Esophagus squamous epithelium (tissue), 5 donors: ENCODE measurements around the gene DLGAP1. TPM values are rescaled to one million over a fixed set of nuclear protein-coding genes. Genes with fewer than 3 reads are reported as not detected.

ENCODE experiments used
- DNase-seq: peaks from one replicate; lab custom pipeline; 2025; lab: John Stamatoyannopoulos, UW
- H3K27ac ChIP-seq, 4 donors: fragments of 200-600 bp; sonication (generic); one replicate each; pipeline ENCODE4 v1.5.1; 2016 to 2019; ENCODE audit warnings: mild to moderate bottlenecking in 1 of 4
- H3K27me3 ChIP-seq, 4 donors: fragments of 200-600 bp; sonication (generic); 1 replicate in 3 of 4; 2 replicates in 1 of 4; pipeline versions ENCODE4 v1.5.1 to v1.6.0; 2017 to 2021; ENCODE audit warnings: antibody characterized with exemption in 1 of 4
- H3K36me3 ChIP-seq, 3 donors: fragments of 200-600 bp; sonication (generic); one replicate each; pipeline ENCODE4 v1.5.1; 2016 to 2019
- H3K4me1 ChIP-seq, 3 donors: fragments of 200-600 bp; sonication (generic); one replicate each; pipeline ENCODE4 v1.5.1; 2017 to 2019
- H3K4me3 ChIP-seq, 4 donors: fragments of 200-600 bp; sonication (generic); 1 replicate in 3 of 4; 2 replicates in 1 of 4; pipeline ENCODE4 v1.5.1; 2016 to 2019; ENCODE audit warnings: mild to moderate bottlenecking in 2 of 4, moderate library complexity in 1 of 4
- H3K9me3 ChIP-seq, 3 donors: fragments of 200-600 bp; sonication (generic); one replicate each; pipeline ENCODE4 v1.5.1; 2016 to 2019
- POLR2A ChIP-seq, 4 donors: fragments of 450-650 bp; IDR thresholded peaks; one replicate each; pipeline ENCODE4 v1.6.1; 2017; ENCODE audit warnings: antibody characterized with exemption in 4 of 4, mild to moderate bottlenecking in 4 of 4, moderate library complexity in 3 of 4
- WGBS, 2 donors: methylation state at CpG; one replicate each; pipeline ENCODE4 v1.1.5; 2018; 5-methylcytosine and 5-hydroxymethylcytosine counted together
- intact Hi-C: fragments of 100-400 bp; cut with DNase I; formaldehyde crosslinking; loops from one replicate; pipeline ENCODE4 v1.15.0; 2022
- total RNA-seq, 4 donors: library from RNA; depleted of rRNA; stranded (reverse); fragments of >200 nt; gene quantifications; one replicate each; pipeline ENCODE4 v1.1.0, GENCODE V29; 2016
- TF ChIP-seq, protein P1 (sequence below), 6 experiments: fragments of 450-650 bp in 4 of 6; fragments of 200-600 bp in 2 of 6; sonication (generic) in 2 of 6; IDR thresholded peaks; one replicate each; pipeline ENCODE4 v1.5.1; 2016 to 2019; ENCODE audit warnings: antibody characterized with exemption in 6 of 6, mild to moderate bottlenecking in 4 of 6, moderate library complexity in 4 of 6
- donor health status: DM: yes; HTN: yes; CAD: no.

DLGAP1 gene
- total RNA-seq, 4 donors from 2014 or later = 0.09 to 1.5 (median 0.52) TPM

DNA sequence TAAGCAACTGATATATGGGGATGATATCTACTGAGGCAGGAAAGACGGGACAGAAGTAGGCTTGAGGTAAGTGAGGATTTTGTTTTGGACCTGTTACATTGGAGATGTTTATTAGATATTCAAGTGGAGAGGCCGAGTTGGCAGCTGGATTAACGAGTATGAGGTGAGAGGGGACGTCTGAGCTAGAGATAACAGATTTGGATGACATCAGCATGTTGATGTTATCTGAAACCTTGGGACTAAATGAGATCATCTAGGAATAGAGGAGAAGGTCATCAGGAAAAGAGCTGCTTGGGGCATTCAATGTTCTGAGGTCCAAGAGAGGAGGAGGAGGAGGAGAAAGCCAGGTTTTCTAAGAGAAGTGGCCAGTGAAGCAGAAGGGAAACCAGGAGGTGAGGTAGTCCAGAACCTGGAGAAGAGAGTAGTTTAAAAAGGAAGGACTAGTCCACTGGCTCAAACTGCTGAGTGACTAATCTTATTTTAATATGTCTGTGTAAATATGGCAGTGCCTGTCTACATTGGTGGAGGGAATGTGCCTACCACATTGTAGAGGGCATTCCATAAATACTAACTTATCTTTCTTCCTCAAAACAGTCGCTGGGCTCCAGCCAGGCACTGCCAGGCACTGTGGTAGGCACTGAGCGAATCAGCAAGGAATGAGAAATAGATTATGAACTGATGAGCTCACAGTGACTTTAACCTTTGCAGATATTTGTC is 488.3 kb downstream of the DLGAP1 start:
- Histone ChIP-seq H3K36me3 (no peaks in the 10 kb centered on the region), H3K9me3 (no peaks in the 10 kb centered on the region), H3K27me3 (no peaks in the 10 kb centered on the region), H3K4me1 (no peaks in the 10 kb centered on the region), H3K4me3 (no peak overlapping the region), H3K27ac (no peak overlapping the region)
- TF ChIP-seq, protein P1, sequence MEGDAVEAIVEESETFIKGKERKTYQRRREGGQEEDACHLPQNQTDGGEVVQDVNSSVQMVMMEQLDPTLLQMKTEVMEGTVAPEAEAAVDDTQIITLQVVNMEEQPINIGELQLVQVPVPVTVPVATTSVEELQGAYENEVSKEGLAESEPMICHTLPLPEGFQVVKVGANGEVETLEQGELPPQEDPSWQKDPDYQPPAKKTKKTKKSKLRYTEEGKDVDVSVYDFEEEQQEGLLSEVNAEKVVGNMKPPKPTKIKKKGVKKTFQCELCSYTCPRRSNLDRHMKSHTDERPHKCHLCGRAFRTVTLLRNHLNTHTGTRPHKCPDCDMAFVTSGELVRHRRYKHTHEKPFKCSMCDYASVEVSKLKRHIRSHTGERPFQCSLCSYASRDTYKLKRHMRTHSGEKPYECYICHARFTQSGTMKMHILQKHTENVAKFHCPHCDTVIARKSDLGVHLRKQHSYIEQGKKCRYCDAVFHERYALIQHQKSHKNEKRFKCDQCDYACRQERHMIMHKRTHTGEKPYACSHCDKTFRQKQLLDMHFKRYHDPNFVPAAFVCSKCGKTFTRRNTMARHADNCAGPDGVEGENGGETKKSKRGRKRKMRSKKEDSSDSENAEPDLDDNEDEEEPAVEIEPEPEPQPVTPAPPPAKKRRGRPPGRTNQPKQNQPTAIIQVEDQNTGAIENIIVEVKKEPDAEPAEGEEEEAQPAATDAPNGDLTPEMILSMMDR (IDR thresholded peaks at IDR 0.05) = no peak
- no peak for TF ChIP-seq POLR2A (IDR thresholded peaks at IDR 0.05)
- no peak for DNase-seq
- intact Hi-C loops = no loop called here
- 54 to 62% methylated on average over 6 of the region's 6 CpGs for WGBS, 2 donors

DNA sequence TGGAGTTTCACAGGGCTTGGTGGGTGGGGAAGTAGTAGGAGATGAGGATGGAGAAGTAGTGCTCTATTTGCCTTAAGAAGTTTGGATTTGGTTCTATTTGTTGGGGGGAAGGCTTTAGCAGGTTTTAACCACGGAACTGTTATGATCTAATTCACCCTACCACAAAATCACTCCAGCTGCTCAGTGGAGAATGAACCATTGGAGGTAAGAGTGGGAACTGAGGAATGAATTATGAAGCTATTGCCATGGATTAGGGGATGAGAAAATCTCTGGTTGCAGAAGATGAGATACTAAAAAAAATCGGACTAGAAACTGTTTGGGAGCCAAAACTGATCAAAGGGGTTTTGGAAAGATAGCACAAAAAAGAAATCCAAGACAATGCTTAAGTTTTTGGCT is 488.9 kb downstream of the DLGAP1 start:
- Histone ChIP-seq H3K27me3 (no peaks in the 10 kb centered on the region), H3K4me1 (no peaks in the 10 kb centered on the region), H3K9me3 (no peaks in the 10 kb centered on the region), H3K4me3 (no peak overlapping the region), H3K36me3 (no peaks in the 10 kb centered on the region), H3K27ac (no peak overlapping the region)
- intact Hi-C loops = no loop called here
- no peak for TF ChIP-seq POLR2A (IDR thresholded peaks at IDR 0.05)
- TF ChIP-seq, protein P1 (IDR thresholded peaks at IDR 0.05) = no peak
- DNase-seq = no peak
- WGBS, 2 donors = 69 to 82% methylated on average over 2 of the region's 2 CpGs

DNA sequence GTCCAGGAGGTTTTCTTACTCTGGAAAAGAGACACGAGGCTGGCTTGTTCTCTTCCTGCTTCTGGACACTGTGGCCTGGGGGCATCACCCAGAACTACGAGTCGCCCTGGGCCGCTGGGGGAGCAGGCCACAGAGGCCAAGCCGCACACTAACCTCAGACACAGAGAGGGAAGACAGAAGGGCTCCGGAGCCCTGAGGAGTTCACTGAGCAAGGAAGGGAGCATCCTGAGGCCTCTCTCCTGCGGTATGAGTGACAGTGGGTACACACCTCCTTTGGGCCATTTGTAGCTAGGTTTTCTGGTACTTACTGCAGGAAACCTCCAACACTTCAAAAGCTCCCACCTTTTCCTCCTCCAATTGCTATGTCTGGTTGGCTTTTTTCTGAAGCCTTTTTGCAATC is 494.1 kb downstream of the DLGAP1 start:
- intact Hi-C loops = no loop called here
- Histone ChIP-seq H3K36me3 (no peaks in the 10 kb centered on the region), H3K9me3 (no peaks in the 10 kb centered on the region), H3K4me3 (no peak overlapping the region), H3K4me1 (no peaks in the 10 kb centered on the region), H3K27ac (no peak overlapping the region), H3K27me3 (no peaks in the 10 kb centered on the region)
- TF ChIP-seq, protein P1 (IDR thresholded peaks at IDR 0.05) = no peak
- TF ChIP-seq POLR2A (IDR thresholded peaks at IDR 0.05) = no peak
- 87 to 96% methylated on average over 3 to 6 of the region's 7 CpGs for WGBS, 2 donors
- no peak for DNase-seq

DNA sequence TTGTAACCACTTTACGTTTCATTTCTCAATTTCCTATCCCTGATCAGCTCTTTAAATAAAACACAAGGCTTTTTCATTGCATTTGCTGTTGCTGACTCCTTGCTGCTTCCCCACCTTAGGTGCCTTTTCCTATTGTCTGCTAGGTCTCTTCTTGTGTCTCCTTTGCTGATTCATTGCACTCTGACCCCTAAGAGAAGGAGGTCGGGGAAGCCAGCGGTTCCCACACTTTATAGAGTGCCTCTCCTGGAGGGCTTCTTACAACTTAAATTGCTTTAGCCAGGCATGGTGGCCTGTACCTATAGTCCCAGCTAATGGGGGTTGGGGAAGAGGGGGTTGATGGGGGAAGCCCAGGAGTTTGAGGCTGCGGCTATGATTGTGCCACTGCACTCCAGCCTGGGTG is 495.0 kb downstream of the DLGAP1 start:
- 84 to 96% methylated on average over 2 to 3 of the region's 4 CpGs for WGBS, 2 donors
- Histone ChIP-seq H3K27ac (no peak overlapping the region), H3K27me3 (no peaks in the 10 kb centered on the region), H3K9me3 (no peaks in the 10 kb centered on the region), H3K4me1 (no peaks in the 10 kb centered on the region), H3K4me3 (no peak overlapping the region), H3K36me3 (no peaks in the 10 kb centered on the region)
- no peak for DNase-seq
- TF ChIP-seq POLR2A (IDR thresholded peaks at IDR 0.05) = no peak
- TF ChIP-seq, protein P1 (IDR thresholded peaks at IDR 0.05) = no peak
- intact Hi-C loops = no loop called here

DNA sequence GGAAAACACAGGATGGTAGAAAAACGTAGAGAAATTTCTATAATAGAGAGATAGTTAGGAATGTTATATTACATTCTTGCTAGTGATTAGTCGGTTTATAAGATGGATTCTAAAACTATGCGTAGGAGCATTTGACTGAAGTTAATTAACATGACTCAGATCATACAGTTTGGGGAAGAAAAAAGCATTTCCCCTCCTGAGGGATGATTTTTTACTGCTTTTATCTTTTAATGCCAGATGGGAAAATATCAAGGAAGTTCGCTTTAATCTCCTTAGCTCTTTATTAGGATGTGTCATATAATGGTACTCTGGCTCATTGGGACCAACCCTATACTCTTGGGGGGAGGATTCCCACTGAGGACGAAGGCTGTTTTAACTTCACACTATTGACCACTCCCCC is 503.1 kb downstream of the DLGAP1 start:
- intact Hi-C loops = no loop called here
- no peak for DNase-seq
- H3K27ac ChIP-seq = no peak overlapping the region
- no peaks in the 10 kb centered on the region for H3K27me3 ChIP-seq
- H3K4me3 ChIP-seq = no peak overlapping the region
- no peaks in the 10 kb centered on the region for H3K9me3 ChIP-seq
- WGBS, 2 donors = 84 to 92% methylated on average over 5 of the region's 5 CpGs
- TF ChIP-seq, protein P1 (IDR thresholded peaks at IDR 0.05) = no peak
- no peak for TF ChIP-seq POLR2A (IDR thresholded peaks at IDR 0.05)
- H3K4me1 ChIP-seq = no peaks in the 10 kb centered on the region
- H3K36me3 ChIP-seq = no peaks in the 10 kb centered on the region
